Activated naive CD8-positive, alpha-beta T cell treated with anti-CD3 and anti-CD28 coated beads for 36 hours (primary cell): Measurements from ENCODE around the gene RFC2. TPM values are rescaled to one million over a fixed set of nuclear protein-coding genes. Genes with fewer than 3 reads are reported as not detected.

Source experiments
- DNase-seq: peaks from one replicate; pipeline ENCODE4 v3.0.0; 2021
- H3K27ac Mint-ChIP-seq: one replicate; pipeline ENCODE4 v1.8.0; 2022; ENCODE audit warnings: mild to moderate bottlenecking, moderate library complexity, mixed read lengths
- H3K27me3 Mint-ChIP-seq: one replicate; pipeline ENCODE4 v1.8.0; 2022; ENCODE audit warnings: mild to moderate bottlenecking, mixed read lengths
- H3K36me3 Mint-ChIP-seq: one replicate; pipeline ENCODE4 v1.8.0; 2021; ENCODE audit warnings: mild to moderate bottlenecking, mixed read lengths
- H3K4me1 Mint-ChIP-seq: one replicate; pipeline ENCODE4 v1.8.0; 2021; ENCODE audit warnings: mixed read lengths
- H3K4me3 Mint-ChIP-seq: one replicate; pipeline ENCODE4 v1.8.0; 2022; ENCODE audit warnings: mild to moderate bottlenecking, moderate library complexity, mixed read lengths
- H3K9me3 Mint-ChIP-seq: one replicate; pipeline ENCODE4 v1.8.0; 2022; ENCODE audit warnings: mixed read lengths
- total RNA-seq, 2 experiments: library from RNA; stranded (reverse); gene quantifications; one replicate each; pipeline ENCODE4 v1.2.3, GENCODE V29; 2021

Gene RFC2
- total RNA-seq, 2 experiments from 2014 or later: 111 to 112 TPM

DNA sequence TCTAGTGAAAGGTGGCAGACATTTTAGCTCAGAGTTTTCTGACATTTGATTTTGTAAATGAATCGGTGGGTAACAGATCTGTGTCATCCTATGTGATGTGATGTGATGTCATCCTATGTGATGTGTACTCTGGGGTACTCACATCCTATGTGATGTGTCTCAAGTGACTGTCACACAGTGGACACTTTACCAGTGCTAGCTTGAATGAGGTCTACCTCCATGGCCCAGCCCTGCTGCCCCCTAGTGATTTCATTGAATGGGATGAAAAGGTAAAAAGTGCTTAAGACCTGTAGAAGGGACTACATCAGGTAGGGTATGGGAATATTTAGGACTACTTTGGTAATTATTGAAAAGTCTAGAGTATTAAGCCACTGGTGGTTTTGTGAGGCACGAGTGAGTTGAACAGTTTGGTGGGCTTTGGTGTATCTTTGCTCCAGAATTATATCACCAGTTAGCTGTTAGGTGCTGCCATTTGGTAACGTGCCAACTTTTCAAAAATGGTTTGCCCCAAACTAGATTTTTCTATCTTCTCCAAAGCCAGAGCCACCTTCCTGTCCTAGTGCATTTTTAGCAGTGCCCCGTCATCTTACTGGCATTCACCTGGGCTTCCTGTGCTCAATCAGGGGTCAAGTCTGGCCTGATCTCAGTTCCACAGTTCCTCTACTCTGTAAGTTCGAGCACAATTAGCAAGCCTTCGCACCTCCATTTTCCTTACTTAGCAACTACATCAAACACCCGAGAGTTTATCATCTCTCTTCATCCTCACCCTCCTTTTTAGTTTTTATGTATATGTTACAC lies 70.3 kb downstream of the RFC2 start:
- peak overlapping the region; percentile 68 for H3K27ac Mint-ChIP-seq
- H3K27me3 Mint-ChIP-seq: no peaks in the 10 kb centered on the region
- peaks cover 51% of the 10 kb centered on the region for H3K36me3 Mint-ChIP-seq

DNA sequence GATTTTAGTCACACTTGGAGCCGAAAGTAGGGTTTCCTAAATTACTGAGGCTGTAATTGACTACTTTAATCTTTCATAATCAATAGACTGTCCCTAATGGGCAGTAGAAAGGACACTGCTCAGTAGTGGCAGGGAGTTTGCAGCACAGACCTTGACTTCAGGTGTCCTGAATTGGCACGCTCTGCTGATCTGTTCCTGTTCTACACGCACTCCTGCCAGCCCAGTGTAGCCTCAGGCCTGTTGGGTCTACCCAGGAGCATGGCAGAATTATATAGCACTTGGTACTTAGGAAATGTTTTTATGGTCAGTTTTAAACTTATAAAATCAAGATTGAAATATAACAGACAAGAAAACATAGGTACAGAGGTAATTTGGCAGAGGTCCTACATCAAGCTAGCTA lies 71.1 kb downstream of the RFC2 start:
- H3K9me3 Mint-ChIP-seq: no peaks in the 10 kb centered on the region
- no peak overlapping the region for H3K4me3 Mint-ChIP-seq
- peaks cover 73% of the 10 kb centered on the region for H3K4me1 Mint-ChIP-seq
- H3K27me3 Mint-ChIP-seq: no peaks in the 10 kb centered on the region
- H3K27ac Mint-ChIP-seq: peak overlapping the region; percentile 68
- H3K36me3 Mint-ChIP-seq: peaks cover 50% of the 10 kb centered on the region
- DNase-seq: no peak

More for the DNA sequence above, 70.3 kb downstream of the RFC2 start:
- no peaks in the 10 kb centered on the region for H3K9me3 Mint-ChIP-seq
- no peak overlapping the region for H3K4me3 Mint-ChIP-seq
- H3K4me1 Mint-ChIP-seq: peaks cover 69% of the 10 kb centered on the region
- no peak for DNase-seq

DNA sequence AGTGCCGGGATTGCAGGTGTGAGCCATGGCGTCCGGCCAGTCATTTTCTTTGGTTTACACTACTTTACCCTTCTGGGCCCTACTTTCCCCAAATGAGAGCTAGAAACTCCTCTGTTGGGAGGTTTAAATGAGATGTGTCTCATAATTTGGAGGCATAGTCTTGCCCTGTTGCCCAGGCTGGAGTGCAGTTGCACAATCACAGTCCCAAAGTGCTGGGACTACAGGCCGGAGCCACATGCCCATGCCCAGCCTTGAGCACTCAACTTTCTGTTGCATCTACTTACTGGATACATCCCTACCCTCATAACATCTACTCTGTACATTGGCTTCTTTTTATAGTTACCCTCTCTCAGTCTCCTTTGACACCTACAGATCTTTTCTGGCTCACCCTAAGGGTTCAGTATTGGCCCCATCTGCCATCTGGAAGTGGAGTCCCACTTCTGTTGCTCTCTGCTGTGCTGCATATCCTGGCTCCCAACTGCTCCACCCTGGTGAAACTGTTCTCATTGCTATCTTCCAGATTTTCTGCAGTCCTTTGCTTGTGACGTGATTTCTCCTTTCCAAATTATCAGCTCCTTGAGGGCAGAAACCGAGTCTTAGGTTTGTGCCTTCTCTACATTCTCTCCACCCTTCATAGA lies 71.6 kb downstream of the RFC2 start:
- H3K27ac Mint-ChIP-seq: peak overlapping the region; percentile 47
- DNase-seq: no peak
- no peaks in the 10 kb centered on the region for H3K27me3 Mint-ChIP-seq
- H3K36me3 Mint-ChIP-seq: peaks cover 50% of the 10 kb centered on the region
- no peaks in the 10 kb centered on the region for H3K9me3 Mint-ChIP-seq
- peaks cover 73% of the 10 kb centered on the region for H3K4me1 Mint-ChIP-seq
- H3K4me3 Mint-ChIP-seq: no peak overlapping the region

- H3K9me3 Mint-ChIP-seq: no peaks in the 10 kb centered on the region
- DNase-seq: no peak
- peak overlapping the region; percentile 38 for H3K27ac Mint-ChIP-seq
- H3K27me3 Mint-ChIP-seq: no peaks in the 10 kb centered on the region
- H3K4me3 Mint-ChIP-seq: no peak overlapping the region
- H3K4me1 Mint-ChIP-seq: peaks cover 75% of the 10 kb centered on the region
- peaks cover 50% of the 10 kb centered on the region for H3K36me3 Mint-ChIP-seq
Observed at GRCh38 chr7:74181821-74182220, 72.4 kb downstream of the RFC2 start.

Other genes with a start within 250 kb of the RFC2 start
- gene ELN, start 226.2 kb downstream of the RFC2 start, total RNA-seq: not detected
- 10 to 100 TPM; 16.9 to 19.5 TPM for gene LIMK1, start 170.6 kb downstream of the RFC2 start, total RNA-seq
- gene EIF4H, start 80.0 kb downstream of the RFC2 start, total RNA-seq: 100 to 1,000 TPM; 423 to 428 TPM
- 1 to 10 TPM; 2.6 to 3.2 TPM for gene LAT2, start 44.4 kb downstream of the RFC2 start, total RNA-seq
- gene CLIP2, start 35.0 kb upstream of the RFC2 start, total RNA-seq: under 1 TPM; 0.62 to 0.74 TPM
- gene GTF2IRD1, start 199.5 kb upstream of the RFC2 start, total RNA-seq: 1 to 10 TPM; 2.0 to 2.2 TPM